HG03039 (cell line): ENCODE results near the gene DNAJB9.

ENCODE experiments used
- ATAC-seq: cut with Tn5 transposase; IDR thresholded peaks from one replicate; pipeline ENCODE4 v1.9.1; 2021; ENCODE audit warnings: mild to moderate bottlenecking, moderate library complexity; ENCODE audit not compliant: unreplicated experiment

DNAJB9 gene

DNA sequence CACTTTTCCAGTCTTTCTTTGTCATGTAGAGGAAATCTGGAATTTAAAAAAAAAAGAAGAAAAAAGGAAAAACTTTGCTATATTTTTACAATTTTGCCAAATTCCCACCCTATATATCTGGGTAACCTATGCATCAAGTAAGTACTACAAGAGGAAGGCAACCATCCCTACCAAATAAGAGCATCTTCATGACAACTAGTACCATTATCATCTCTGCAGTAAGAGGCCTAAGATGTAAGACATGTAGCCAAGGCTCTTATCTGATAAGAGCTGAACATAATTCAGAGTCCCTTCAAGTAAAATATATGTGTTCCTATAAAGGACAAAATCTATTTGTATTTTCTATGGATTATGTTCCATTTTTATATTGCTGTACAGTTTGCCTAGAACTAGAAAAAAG is 3.7 kb upstream of the DNAJB9 start:
- ATAC-seq: no peak

DNA sequence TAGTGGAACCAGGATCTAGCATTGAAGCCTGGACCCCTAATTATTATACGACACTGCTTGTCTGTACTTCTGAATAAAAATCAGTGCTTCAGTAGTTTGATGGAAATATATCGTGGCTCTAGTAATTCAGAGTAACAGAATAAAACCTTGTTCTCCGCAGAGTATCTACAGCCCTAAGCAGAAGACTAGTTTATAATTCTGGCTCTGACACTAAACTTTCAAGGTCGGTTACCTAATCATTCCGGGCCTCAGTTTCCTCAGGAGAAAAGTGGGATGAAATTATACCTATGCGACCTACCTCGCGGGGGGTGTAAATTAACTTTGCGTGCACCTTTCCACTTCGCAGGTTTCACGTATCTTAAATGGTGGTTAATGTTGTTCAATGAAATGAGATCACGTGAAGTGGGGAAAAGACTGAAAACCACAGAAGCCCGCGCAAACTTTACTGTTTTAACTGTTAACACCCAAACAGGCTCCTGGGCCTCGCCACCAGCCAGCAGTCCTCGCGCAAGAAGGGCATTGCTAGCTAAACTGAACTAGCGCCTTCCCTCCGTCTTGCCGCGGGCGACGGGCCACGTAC is 783 bp upstream of the DNAJB9 start:
- ATAC-seq: no peak

DNA sequence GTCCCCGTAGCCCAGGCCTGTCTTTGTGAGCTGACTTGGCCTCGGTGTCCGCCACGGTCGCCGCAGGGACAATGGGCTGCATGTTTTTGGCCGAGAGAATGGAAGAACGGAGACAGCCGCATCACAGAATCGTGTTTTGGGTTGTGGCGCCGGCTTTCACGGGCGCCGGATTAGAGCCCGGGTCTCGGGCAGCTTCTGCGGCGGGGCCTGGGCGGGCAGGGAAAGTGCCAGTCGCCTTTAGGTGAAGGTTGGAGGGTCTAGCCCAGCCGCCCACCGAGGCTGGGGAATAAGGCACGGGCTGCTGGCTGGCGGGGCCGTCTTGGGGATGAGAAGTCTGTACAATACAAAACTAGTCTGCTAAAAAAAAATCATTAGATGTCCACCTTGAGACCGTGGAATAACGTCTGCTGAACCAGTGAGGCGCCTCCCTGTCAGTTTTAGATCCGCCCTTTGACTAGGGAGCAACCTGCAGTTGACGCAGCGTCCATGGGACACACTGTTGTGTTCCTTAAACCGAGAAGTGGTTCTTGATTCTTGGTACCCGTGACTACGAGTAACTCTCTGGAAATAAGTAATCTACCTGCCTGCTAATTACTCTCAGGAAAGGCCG is 577 bp downstream of the DNAJB9 start:
- ATAC-seq: peak; percentile 20

DNA sequence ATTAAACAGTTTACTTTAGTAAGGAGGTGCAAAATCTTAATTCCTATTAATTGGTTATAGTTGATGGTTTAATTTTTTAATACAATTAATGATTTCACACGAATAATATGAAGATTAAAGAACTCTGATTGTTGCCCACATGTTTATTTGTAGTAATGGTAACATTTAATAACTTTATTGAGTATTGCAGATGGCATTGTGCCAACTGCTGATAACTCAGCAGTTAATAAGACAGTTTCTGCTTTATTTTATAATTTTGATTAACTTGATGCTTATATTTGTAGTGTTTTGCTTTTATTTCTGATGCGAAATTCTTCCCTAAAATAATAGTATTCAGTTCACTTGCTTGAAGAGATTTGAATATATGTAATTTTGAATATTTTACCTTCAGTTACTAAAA is 2.8 kb downstream of the DNAJB9 start:
- no peak for ATAC-seq

DNA sequence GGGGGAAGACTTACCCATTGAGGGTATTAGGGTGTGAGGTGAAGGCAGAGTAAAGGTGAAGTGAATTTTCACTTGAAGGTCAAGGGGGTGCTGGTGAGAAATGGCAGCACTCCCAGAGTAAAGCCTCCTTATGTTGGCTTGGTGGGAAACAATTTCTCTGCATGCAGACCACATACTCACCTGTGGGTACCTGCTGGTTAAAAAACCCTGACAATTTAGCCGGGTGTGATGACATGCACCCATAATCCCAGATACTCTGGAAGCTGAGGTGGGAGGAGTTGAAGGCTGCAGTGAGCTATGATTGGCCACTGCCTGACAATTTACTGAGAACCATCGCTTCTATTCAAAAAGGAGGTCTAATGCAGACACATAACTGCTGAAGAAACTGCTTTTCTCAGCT is 5.5 kb downstream of the DNAJB9 start:
- ATAC-seq: no peak

DNA sequence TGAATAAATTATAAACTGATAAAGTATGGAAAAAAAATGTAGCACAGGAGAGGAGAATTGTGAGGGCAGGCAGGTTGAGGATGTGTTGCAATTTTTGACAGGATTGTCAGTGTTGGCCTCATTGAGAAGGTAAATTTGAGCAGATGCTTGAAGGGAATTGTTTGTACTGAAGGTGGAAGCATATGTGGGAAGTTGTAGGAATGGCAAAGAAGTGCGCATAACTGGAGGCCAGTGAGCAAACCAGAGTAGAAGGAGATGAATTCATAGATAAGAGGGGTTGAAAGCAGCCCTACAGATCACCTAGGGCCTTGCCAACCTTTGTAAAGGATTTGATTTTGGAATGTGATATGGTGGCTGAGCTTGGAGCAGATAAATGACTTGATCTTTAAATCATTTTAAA is 6.4 kb downstream of the DNAJB9 start:
- ATAC-seq: no peak

DNA sequence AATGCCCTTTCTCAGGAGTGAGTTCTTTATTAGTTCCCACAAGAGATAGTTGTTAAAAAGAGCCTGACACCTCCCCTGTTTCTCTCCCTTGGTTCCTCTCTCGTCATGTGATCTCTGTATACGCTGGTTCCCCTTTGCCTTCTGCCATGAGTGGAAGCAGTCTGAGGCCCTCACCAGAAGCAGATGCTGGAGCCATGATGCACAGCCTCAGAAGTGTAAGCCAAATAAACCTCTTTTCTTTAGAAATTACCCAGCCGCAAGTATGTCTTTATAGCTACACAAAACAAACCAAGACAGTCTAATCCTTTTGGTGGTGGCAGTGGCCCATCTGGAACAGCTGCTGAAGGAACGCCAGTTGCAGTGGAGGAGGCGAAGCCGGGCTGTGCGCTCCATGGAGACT is 9.3 kb downstream of the DNAJB9 start:
- ATAC-seq: no peak

DNA sequence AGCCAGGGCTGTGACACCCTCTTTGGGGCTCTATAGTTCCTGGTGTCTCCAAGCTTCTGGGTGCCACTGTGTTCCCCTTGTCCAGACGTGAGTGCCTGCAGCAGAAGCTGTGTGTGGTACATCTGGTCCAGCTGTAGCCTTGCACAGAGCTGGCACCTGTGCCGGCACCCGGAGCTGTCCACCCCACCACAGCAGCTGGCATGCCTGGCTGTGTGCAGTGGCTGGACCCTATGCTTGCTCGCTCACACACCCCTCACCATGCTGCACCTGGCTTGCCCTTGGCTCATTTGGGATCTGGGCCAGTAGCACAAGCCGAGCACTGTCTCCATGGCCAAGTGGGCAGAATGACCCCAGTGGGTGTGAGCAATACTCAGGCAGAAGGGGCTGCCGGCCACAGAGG is 10.6 kb downstream of the DNAJB9 start:
- no peak for ATAC-seq

DNA sequence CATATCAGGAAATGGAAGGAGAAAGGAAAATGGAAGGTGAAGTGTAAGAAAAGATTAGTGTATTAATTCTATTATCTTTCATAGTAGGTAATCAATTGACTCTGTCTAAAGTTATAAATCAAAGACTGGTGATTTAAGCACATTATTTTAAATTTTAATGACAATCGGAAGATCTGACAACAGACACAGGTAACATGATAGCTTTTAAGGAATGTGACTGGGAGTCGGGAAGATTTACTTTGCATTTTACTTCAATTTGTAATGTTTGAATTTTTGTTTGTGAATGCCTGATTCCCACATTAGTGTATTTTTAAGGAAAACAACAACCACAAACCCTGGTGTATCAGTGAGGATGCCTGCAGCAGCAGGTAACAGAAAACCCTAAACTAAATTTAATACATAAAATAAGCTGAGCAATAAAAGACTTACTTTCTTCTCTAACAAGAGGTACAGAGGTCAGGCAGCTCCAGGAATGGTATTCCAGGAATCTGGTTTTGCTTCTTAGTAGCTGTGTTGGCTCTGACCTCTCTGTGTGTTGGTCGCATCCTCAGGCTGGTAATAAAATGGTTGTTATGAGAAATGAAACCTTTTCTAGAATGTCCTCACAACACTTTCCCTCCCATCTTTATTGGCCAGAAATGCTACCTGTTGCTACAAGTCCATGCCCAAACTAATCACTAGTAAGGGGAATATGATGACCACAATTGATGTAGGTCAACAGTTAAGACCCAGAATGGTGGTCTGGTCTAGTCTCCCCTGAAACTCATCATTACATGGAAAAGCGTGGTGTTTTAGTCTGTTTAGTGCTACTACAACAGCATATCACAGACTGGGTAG is 12.2 kb downstream of the DNAJB9 start:
- no peak for ATAC-seq

DNA sequence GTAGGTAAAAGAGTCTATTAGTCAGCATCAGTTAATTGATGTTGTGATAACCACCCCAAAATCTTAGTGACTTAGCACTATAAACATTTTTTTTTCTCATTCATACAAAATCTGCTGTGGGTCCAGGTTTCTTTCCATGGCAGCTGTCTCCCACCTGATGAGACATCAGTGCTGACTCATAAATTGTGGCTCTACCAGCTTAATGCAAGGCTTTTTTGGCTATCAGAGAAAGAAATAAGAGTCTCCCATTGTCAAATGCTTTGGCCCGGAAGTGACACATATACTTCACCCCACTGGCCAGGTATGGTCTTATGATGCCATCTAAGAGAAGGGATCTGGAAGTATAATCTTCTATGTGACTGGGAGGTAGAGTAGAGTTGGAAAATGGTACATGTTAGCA is 14.5 kb downstream of the DNAJB9 start:
- no peak for ATAC-seq

DNA sequence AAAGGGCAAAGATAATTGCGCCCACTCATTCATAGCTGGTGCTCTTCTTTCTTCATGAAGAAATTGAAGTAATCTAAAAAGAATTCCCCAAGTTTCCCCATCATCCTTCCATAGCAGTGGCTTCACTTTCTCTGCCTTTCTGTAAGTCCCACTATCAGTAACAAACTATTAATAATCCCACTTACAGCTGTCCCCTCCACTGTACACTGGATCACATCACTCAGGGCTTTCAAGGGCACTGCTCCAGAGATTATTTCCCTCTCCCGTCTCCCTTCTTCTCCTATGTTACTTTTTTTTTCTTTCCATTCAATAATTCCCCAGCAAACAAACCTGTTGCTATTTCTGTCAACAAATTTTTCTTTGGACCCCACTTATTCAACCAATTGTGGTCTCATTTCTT is 16.2 kb downstream of the DNAJB9 start:
- ATAC-seq: no peak

DNA sequence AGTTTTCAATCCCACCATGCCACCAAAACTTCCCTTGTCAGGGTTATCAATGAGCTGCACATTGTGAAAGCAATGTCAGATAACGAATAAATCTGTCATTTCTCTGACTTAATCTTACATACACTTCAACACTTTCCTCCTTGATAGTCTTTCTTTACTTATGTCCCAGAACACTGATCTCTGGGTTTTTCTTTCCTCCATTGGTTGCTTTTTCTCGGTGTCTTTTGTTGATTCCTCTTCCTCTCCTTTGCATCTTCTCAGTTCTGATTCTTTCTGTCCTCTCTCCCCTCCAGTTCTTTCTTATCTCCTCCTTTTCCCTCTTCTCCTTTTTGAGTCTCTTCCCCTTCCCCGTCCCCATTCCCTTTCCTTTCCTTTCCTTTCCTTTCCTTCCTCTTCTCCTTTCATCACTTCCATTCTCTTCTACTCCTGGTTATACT is 16.6 kb downstream of the DNAJB9 start:
- no peak for ATAC-seq

DNA sequence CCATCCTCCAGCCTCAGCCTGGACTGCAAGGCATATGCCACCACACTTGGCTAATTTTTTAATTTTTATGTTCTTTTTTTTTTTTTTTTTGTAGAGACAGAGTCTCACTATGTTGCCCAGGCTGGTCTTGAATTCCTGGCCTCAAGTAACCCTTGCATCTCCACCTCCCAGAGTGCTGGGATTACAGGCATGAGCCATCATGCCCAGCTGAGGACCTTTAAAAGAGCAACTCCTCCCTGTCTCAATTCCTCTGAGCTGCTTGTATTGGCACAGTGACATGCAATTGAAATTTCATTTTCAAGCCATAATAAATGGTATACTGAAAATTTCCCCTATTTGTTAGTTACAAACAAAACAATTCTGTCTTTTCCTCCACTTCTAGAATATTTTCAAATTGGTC is 19.5 kb downstream of the DNAJB9 start:
- ATAC-seq: no peak

DNA sequence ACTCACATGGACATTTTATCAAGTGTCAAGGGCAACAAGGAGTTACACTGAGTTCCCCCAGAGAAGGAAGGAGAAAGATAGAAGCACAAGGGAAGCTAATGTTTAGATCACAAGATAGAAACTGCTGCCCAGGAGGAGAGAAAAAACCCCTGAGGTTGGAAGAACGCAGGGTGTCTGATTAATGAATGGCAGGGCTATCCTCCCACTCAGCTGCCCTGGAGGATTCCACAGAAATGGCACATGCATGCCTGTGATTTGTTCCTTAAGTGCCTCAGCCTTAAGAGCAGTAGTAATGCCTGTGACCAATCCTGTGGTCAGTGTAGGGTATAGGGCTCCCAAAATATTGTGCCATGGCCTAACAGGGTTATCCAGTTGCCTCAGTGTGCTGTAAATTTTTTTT is 20.2 kb downstream of the DNAJB9 start:
- no peak for ATAC-seq

DNA sequence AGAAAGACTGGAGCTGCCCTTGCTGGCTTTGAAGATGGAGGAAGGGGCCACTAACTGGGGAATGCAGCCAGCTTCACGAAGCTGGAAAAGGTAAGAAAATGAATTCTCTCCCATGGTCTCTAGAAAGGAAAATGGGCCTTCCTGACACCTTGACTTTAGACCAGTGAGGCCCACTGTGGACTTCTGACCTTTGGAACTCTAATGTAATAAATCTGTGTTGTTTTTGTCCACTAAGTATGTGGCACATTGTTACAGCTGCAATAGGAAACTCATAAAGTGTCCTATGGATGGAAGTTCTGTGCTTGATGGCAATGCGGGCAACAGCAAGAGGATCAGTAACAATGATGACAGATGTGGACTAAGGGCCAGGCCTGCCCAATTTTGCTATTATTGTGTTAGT is 20.9 kb downstream of the DNAJB9 start:
- ATAC-seq: no peak

DNA sequence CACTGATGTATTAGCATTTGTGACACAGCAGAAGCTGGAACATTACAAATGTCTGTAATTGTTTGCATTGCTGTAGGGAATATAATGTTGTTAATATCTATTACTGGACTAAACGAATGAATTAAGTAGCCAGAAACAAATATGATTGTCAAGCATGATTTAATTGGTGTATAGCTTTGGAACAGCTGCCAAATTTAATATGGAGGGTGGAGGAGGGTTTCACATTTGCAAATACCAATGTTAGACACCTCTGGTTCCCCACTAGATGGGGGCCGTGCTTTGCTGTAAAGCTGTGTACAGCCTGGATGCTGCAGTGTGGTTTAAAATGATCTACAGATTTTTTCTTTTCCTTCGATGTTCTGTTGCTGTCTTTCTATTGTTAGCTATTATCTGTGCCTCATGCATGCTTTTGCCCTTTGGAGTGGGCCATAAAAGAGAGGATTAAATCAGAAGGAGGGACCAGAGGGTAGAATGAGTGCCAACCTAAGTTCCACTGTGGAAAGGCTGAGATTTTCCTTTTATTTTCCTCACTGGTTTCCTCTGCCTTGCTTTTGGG is 23.1 kb downstream of the DNAJB9 start:
- no peak for ATAC-seq

DNA sequence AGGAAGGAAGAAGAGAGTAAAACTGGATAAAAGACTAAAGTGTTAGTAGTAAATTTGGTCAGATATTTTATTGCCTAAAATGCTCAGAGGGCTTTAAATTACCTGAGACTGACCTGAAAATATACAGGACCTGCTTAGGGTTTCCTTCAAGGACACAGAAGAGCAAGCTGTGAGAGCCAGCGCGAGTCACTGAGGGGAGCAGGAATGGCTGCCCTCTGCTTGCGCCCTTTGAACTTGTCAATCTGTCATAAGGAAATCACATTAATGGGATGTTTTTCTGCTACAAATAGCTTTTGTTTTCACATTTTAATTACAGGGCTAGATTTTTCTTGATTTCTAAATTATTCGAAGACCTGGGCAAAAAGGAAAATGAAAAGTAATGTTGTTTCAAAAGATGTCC is 26.9 kb downstream of the DNAJB9 start:
- ATAC-seq: no peak

DNA sequence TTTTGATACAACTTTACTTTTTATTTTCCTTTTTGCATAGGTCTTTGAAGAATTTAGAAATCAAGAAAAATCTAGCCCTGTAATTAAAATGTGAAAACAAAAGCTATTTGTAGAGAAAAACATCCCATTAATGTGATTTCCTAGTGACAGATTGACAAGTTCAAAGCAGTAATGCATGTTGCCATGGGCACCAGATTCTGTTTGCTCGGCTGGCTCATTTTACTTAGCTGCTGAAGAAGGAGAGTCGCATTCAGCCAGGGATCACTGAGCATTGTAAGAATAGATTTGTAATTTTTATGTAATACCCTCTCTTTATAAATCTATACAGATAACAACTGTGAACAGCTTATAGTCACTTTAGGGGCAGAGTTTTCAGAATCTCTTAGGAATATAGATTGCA is 28.5 kb downstream of the DNAJB9 start:
- no peak for ATAC-seq

DNA sequence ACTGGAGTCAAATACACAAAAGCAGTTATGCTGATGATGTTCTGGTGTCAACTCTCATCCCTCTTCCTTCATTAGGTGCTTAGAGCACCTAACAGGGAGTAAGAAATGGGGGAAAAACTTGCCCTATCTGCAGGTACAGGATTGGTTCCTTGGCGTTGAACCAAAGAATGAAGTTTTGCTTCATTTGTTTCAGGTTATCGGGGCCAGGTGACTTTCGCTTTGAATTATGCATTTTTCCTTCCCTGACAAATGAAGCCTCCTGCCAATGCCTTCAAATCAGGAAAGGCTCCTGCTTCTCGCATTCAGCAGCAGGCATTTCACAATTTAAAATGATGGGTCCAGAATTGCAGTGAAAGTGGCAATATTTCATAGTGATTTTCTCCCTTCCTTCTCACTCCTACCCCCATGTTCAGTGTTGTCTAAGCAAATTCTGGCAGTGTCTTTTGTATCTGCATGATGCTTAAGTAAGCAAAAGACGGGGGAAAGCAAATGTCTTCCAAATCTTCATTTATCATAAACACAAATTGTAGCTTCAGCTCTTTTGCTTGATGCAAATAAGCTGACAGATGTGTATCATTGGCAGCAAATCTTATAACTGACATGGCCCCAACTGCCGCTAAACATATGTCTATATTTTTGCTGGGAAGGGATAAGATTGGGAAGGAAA is 29.4 kb downstream of the DNAJB9 start:
- no peak for ATAC-seq

DNA sequence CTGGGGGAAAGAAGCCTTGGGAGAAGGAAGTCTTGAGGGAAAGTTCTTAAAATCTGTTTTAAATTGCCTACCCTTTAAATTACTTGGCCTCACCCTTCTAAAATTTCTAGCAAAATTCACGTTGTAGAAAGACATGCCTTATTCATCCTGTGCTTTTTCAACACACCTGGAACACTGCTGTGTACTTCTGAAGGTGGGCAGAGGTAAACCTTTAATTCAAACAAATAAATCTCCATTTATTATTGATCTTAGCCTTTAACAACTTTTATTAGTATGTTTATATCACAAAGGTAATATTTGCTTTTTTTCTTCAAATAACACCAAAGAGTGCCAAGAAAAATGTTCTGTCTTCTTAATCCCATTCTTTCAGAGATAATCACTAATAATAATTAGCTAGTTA is 30.7 kb downstream of the DNAJB9 start:
- ATAC-seq: no peak

DNA sequence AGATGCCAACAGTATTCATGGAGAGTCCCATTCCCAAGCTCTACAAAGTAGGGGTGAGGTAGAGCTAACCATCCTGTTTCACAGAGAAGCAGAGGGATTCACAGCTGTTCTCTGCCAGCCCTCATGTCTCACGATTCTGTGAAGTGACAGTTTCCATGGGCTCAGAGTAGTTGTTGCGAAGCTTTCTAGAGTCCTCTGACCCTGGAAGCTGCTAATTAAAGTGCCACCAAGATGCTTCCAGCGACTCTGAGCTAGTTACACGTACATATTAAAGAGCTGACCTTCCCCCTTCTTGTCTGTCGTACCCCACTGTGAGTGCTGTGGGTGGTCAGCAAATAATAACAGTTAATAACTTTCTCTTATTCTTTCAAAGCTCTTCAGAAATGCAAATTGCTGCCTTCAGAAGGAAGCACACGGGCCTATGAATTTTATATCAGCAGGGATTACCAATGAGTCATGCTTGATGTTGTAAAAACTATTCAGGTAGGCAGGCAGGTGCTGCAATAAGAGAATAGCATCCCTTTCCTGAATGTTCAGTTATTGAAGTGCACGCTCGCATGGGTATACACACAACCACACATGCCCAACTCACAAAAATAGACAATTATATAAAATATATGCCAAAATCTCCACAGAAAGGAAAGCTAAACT is 34.1 kb downstream of the DNAJB9 start:
- no peak for ATAC-seq
